OCI-LY7 (cell line): ENCODE measurements around the gene LDAH. TPM values are rescaled to one million over a fixed set of nuclear protein-coding genes. Genes with fewer than 3 reads are reported as not detected.

Source experiments
- BruUV-seq: library from RNA; stranded (reverse); fragments of 400-500 nt; replicated peaks from 2 replicates; lab custom pipeline; 2021; lab: Mats Ljungman, UMichigan
- CTCF ChIA-PET: fragments of 300-600 bp; sonication (Branson Sonifier 250); formaldehyde crosslinking; loops from one replicate; lab custom pipeline; 2022; ENCODE audit warnings: antibody characterized with exemption; ENCODE audit not compliant: unreplicated experiment; lab: Charles Lee
- POLR2A ChIA-PET: fragments of 300-600 bp; sonication (Branson Sonifier 250); formaldehyde crosslinking; loops from one replicate; lab custom pipeline; 2022; ENCODE audit warnings: antibody characterized with exemption; lab: Charles Lee
- DNase-seq: peaks from one replicate; pipeline ENCODE4 v3.0.0-alpha.2; 2015; ENCODE audit warnings: low spot score
- H2AFZ ChIP-seq: fragments of 200-600 bp; sonication (generic), shearing (Covaris generic); 2 replicates; pipeline ENCODE4 v1.6.1; 2014; ENCODE audit warnings: mild to moderate bottlenecking, antibody characterized with exemption, low read length, moderate library complexity
- H3K27ac ChIP-seq: fragments of 200-600 bp; sonication (generic); 2 replicates; pipeline ENCODE4 v1.5.1; 2014; ENCODE audit warnings: mixed run types, low read depth, mild to moderate bottlenecking, moderate library complexity, low read length, inconsistent platforms; ENCODE audit not compliant: poor library complexity, severe bottlenecking
- H3K36me3 ChIP-seq: fragments of 200-600 bp; sonication (generic); 2 replicates; pipeline ENCODE4 v1.6.1; 2014; ENCODE audit warnings: mild to moderate bottlenecking, antibody characterized with exemption, low read length, moderate library complexity, mixed read lengths; ENCODE audit not compliant: insufficient read depth
- H3K4me1 ChIP-seq: fragments of 200-600 bp; sonication (generic); 2 replicates; pipeline ENCODE4 v1.5.1; 2014; ENCODE audit warnings: mild to moderate bottlenecking, low read length; ENCODE audit not compliant: insufficient read depth, poor library complexity, severe bottlenecking
- H3K4me2 ChIP-seq: fragments of 200-600 bp; sonication (generic); 2 replicates; pipeline ENCODE4 v1.6.1; 2014; ENCODE audit warnings: mild to moderate bottlenecking, low read length
- H3K4me3 ChIP-seq: fragments of 200-600 bp; sonication (generic); 2 replicates; pipeline ENCODE4 v1.5.1; 2014; ENCODE audit warnings: mild to moderate bottlenecking, low read depth, low read length; ENCODE audit not compliant: poor library complexity, severe bottlenecking
- H3K79me2 ChIP-seq: fragments of 200-600 bp; sonication (generic); 2 replicates; pipeline ENCODE4 v1.6.1; 2016; ENCODE audit warnings: low read depth, mild to moderate bottlenecking, low read length, moderate library complexity, mixed read lengths; ENCODE audit not compliant: insufficient read depth
- H3K9me2 ChIP-seq: fragments of 200-600 bp; sonication (generic); 2 replicates; pipeline ENCODE4 v1.6.1; 2016; ENCODE audit warnings: mild to moderate bottlenecking, low read length, mixed read lengths; ENCODE audit not compliant: insufficient read depth
- H3K9me3 ChIP-seq: fragments of 200-600 bp; sonication (generic); 2 replicates; pipeline ENCODE4 v1.6.1; 2014; ENCODE audit warnings: mild to moderate bottlenecking, mixed run types, low read length, mixed read lengths
- H4K20me1 ChIP-seq: fragments of 200-600 bp; sonication (generic); 2 replicates; pipeline ENCODE4 v1.6.1; 2014; ENCODE audit warnings: mild to moderate bottlenecking, antibody characterized with exemption, low read length, moderate library complexity, mixed read lengths; ENCODE audit not compliant: insufficient read depth
- EZH2phosphoT487 ChIP-seq: fragments of 200-600 bp; sonication (generic); IDR thresholded peaks from 2 replicates; pipeline ENCODE4 v1.6.1; 2018; ENCODE audit warnings: low read depth, borderline replicate concordance, mild to moderate bottlenecking, mixed run types, antibody characterized with exemption, low read length, moderate library complexity, mixed read lengths
- intact Hi-C: fragments of 100-400 bp; cut with micrococcal nuclease; formaldehyde crosslinking; loops from one replicate; pipeline ENCODE4 v1.10.0; 2022; ENCODE audit not compliant: unreplicated experiment
- total RNA-seq, 2 experiments: library from RNA; depleted of rRNA in 1 of 2; stranded (reverse); fragments of >200 nt in 1 of 2; shearing (Covaris generic) in 1 of 2; gene quantifications; 2 replicates each; pipeline ENCODE4 v1.2.3, GENCODE V29; 2014 to 2022
- TF ChIP-seq, protein P1 (sequence below): fragments of 200-600 bp; sonication (generic); conservative IDR thresholded peaks from 2 replicates; pipeline ENCODE4 v1.5.1; 2014; ENCODE audit warnings: mild to moderate bottlenecking, antibody characterized with exemption, low read length, moderate library complexity, mixed read lengths

The LDAH gene
- total RNA-seq, 2 experiments from 2014 or later: 21.7 to 38.1 TPM

DNA sequence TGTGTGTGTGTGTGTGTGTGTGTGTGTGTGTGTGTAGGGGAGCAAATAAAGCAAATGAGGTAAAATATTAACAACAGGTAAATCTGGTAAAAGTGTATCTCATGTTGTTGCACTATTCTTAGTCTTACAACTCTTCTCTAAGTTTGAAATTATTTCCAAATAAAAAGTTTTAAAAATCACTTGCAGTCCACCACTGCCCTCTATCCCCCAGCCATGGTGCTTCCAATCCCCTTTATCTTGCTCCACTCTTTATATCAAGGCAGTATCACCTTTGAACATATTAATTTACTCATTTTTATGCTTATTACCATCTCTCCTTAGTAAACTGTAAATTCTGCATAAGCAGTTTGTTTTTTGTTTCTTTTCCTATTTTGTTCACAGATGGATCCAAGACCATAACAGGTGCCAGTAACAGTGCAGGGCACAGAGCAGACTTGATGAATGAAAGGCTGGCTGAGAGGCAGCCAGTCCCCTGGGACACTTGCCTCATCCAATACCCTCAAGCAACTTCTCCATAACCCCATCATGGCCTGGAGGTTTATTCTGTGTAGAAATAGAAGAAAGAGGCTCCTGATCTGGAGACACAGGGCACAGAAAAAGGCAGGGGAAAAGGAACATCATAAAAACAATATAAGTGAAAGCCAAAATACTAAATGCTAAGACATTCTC is 67.6 kb downstream of the LDAH start:
- intact Hi-C loops: no loop called here
- CTCF ChIA-PET: no interaction called here
- H3K4me1 ChIP-seq: peaks cover 6% of the 10 kb centered on the region

GRCh38 chr2:20752293-20752692 is 70.6 kb downstream of the LDAH start:
- Histone ChIP-seq H3K4me1 (peaks cover 6% of the 10 kb centered on the region), H3K9me3 (peaks cover 18% of the 10 kb centered on the region; the same call in 1 of the 2 replicates), H3K4me2 (no peak overlapping the region), H3K36me3 (peaks cover 29% of the 10 kb centered on the region), H4K20me1 (no peaks in the 10 kb centered on the region), H3K27ac (no peak overlapping the region), H3K9me2 (no peaks in the 10 kb centered on the region), H2AFZ (no peak overlapping the region), H3K4me3 (no peak overlapping the region), H3K79me2 (no peaks in the 10 kb centered on the region; the same call in 1 of the 2 replicates)
- ChIA-PET POLR2A (interaction anchor here (1.4 kb wide), 2 partner anchors 8 to 10 kb away, joined by 7 to 8 read pairs; no protein-coding TSS in a partner anchor), CTCF (no interaction called here)
- TF ChIP-seq, protein P1, sequence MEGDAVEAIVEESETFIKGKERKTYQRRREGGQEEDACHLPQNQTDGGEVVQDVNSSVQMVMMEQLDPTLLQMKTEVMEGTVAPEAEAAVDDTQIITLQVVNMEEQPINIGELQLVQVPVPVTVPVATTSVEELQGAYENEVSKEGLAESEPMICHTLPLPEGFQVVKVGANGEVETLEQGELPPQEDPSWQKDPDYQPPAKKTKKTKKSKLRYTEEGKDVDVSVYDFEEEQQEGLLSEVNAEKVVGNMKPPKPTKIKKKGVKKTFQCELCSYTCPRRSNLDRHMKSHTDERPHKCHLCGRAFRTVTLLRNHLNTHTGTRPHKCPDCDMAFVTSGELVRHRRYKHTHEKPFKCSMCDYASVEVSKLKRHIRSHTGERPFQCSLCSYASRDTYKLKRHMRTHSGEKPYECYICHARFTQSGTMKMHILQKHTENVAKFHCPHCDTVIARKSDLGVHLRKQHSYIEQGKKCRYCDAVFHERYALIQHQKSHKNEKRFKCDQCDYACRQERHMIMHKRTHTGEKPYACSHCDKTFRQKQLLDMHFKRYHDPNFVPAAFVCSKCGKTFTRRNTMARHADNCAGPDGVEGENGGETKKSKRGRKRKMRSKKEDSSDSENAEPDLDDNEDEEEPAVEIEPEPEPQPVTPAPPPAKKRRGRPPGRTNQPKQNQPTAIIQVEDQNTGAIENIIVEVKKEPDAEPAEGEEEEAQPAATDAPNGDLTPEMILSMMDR: no peak
- no peak for TF ChIP-seq EZH2phosphoT487
- no peak for DNase-seq
- intact Hi-C loops: no loop called here
- BruUV-seq: no TSS peak

More for the DNA sequence above, 67.6 kb downstream of the LDAH start:
- peak; percentile 31 for DNase-seq
- POLR2A ChIA-PET: no interaction called here
- Histone ChIP-seq H3K9me2 (no peaks in the 10 kb centered on the region), H3K9me3 (peaks cover 22% of the 10 kb centered on the region; the same call in 1 of the 2 replicates), H2AFZ (no peak overlapping the region), H3K27ac (no peak overlapping the region), H3K4me2 (no peak overlapping the region), H3K4me3 (no peak overlapping the region), H3K36me3 (peaks cover 52% of the 10 kb centered on the region), H4K20me1 (no peaks in the 10 kb centered on the region), H3K79me2 (no peaks in the 10 kb centered on the region; the same call in 1 of the 2 replicates)
- no TSS peak for BruUV-seq
- TF ChIP-seq, protein P1: peak; percentile 56
- TF ChIP-seq EZH2phosphoT487: no peak

GRCh38 chr2:20747317-20747716 is 75.6 kb downstream of the LDAH start:
- no peaks in the 10 kb centered on the region; the same call in 1 of the 2 replicates for H3K79me2 ChIP-seq
- H3K4me3 ChIP-seq: no peak overlapping the region
- H4K20me1 ChIP-seq: no peaks in the 10 kb centered on the region
- POLR2A ChIA-PET: interaction anchor here (0.6 to 2.6 kb wide), 11 partner anchors 11 to 1870 kb away, joined by 3 to 9 read pairs (median 3); no protein-coding TSS in a partner anchor
- DNase-seq: no peak
- no peak overlapping the region for H2AFZ ChIP-seq
- no peak overlapping the region for H3K4me2 ChIP-seq
- peaks cover 8% of the 10 kb centered on the region; the same call in 1 of the 2 replicates for H3K9me3 ChIP-seq
- H3K9me2 ChIP-seq: no peaks in the 10 kb centered on the region
- no peak overlapping the region for H3K27ac ChIP-seq
- peaks cover 18% of the 10 kb centered on the region for H3K36me3 ChIP-seq
- TF ChIP-seq, protein P1: no peak
- no peak for TF ChIP-seq EZH2phosphoT487
- intact Hi-C loops: no loop called here
- BruUV-seq: no TSS peak
- CTCF ChIA-PET: interaction anchor here (0.9 kb wide), 1 partner anchor 92 kb away, joined by 3 read pairs; no protein-coding TSS in a partner anchor
- peaks cover 34% of the 10 kb centered on the region for H3K4me1 ChIP-seq
